ENCODE results near the gene HOGA1. TPM values are rescaled to one million over a fixed set of nuclear protein-coding genes. Genes with fewer than 3 reads are reported as not detected.
"Not testable (repeated sequence)": the region's sequence is repeated elsewhere in the genome, so short reads cannot be mapped to it uniquely, and the experiment has no call there.

The HOGA1 gene
- total RNA-seq, 8 experiments from 2014 or later, result 0.27 to 11.5 (median 1.7) TPM

GRCh38 chr10:97611473-97611872 lies 27.3 kb downstream of the HOGA1 start:
- Histone ChIP-seq H3K27ac (no peak overlapping the region), H3K4me3 (no peak overlapping the region), H3K4me1 (replicated peaks in 1 of 2) (no peaks in the 10 kb centered on the region)
- in situ Hi-C loops (cut with MboI; ENCODE audit: low pct_unique_long_range_greater_than_20kb in 2 of 9, low sequenced_read_pairs in 9 of 9, unreplicated experiment in 9 of 9), result no loop called here
- WGBS, 10 experiments, result 80 to 100% (median 90%) methylated on average over 1 to 10 of the region's 12 CpGs; no CpG with 5 or more reads in 6 of the 10 experiments
- ATAC-seq (replicated peaks in 6 of 8), result no peak

GRCh38 chr10:97612386-97612785 lies 28.2 kb downstream of the HOGA1 start:
- no peak overlapping the region for H3K27ac ChIP-seq
- H3K4me1 ChIP-seq (replicated peaks in 1 of 2), result no peaks in the 10 kb centered on the region
- ATAC-seq (replicated peaks in 6 of 8), result peak in 6 of 8 experiments; percentile 40 to 100 (median 90)
- no peak overlapping the region for H3K4me3 ChIP-seq
- in situ Hi-C loops (cut with MboI; ENCODE audit: low pct_unique_long_range_greater_than_20kb in 2 of 9, low sequenced_read_pairs in 9 of 9, unreplicated experiment in 9 of 9), result no loop called here
- WGBS, 10 experiments, result 0 to 63% (median 23%) methylated on average over 1 to 2 of the region's 2 CpGs; no CpG with 5 or more reads in 4 of the 10 experiments

- no peak overlapping the region for H3K4me3 ChIP-seq
- H3K4me1 ChIP-seq (replicated peaks in 1 of 2), result no peaks in the 10 kb centered on the region
- H3K27ac ChIP-seq, result no peak overlapping the region
- no peak for ATAC-seq (replicated peaks in 6 of 8)
- WGBS, 10 experiments, result 90 to 100% (median 100%) methylated on average over 1 to 3 of the region's 4 CpGs; no CpG with 5 or more reads in 3 of the 10 experiments
- in situ Hi-C loops (cut with MboI; ENCODE audit: low pct_unique_long_range_greater_than_20kb in 2 of 9, low sequenced_read_pairs in 9 of 9, unreplicated experiment in 9 of 9), result no loop called here
These were observed 34.1 kb downstream of the HOGA1 start for GRCh38 chr10:97618285-97618684.

GRCh38 chr10:97618733-97619132 lies 34.5 kb downstream of the HOGA1 start:
- H3K4me3 ChIP-seq, result no peak overlapping the region
- H3K27ac ChIP-seq, result no peak overlapping the region
- H3K4me1 ChIP-seq (replicated peaks in 1 of 2), result no peaks in the 10 kb centered on the region
- 0 to 100% (median 100%) methylated on average over 1 to 3 of the region's 4 CpGs; no CpG with 5 or more reads in 5 of the 10 experiments for WGBS, 10 experiments
- in situ Hi-C loops (cut with MboI; ENCODE audit: low pct_unique_long_range_greater_than_20kb in 2 of 9, low sequenced_read_pairs in 9 of 9, unreplicated experiment in 9 of 9), result no loop called here
- no peak for ATAC-seq (replicated peaks in 6 of 8)

- in situ Hi-C loops (cut with MboI; ENCODE audit: low pct_unique_long_range_greater_than_20kb in 2 of 9, low sequenced_read_pairs in 9 of 9, unreplicated experiment in 9 of 9), result no loop called here
- 67 to 100% (median 89%) methylated on average over 1 of the region's 1 CpG; no CpG with 5 or more reads in 7 of the 10 experiments for WGBS, 10 experiments
- no peak for ATAC-seq (replicated peaks in 6 of 8)
- H3K4me1 ChIP-seq (replicated peaks in 1 of 2), result no peaks in the 10 kb centered on the region
- no peak overlapping the region for H3K27ac ChIP-seq
- no peak overlapping the region for H3K4me3 ChIP-seq
These were observed 39.1 kb downstream of the HOGA1 start for GRCh38 chr10:97623277-97623676.

- Histone ChIP-seq H3K4me1 (replicated peaks in 1 of 2) (peaks cover 0 to 4% of the 10 kb centered on the region in 2 donors), H3K27ac (no peak overlapping the region), H3K4me3 (no peak overlapping the region)
- no peak for ATAC-seq (replicated peaks in 6 of 8)
- in situ Hi-C loops (cut with MboI; ENCODE audit: low pct_unique_long_range_greater_than_20kb in 2 of 9, low sequenced_read_pairs in 9 of 9, unreplicated experiment in 9 of 9), result no loop called here
- 67 to 100% (median 95%) methylated on average over 1 to 4 of the region's 4 CpGs; no CpG with 5 or more reads in 3 of the 10 experiments for WGBS, 10 experiments
These were observed 43.5 kb downstream of the HOGA1 start for GRCh38 chr10:97627731-97628130.

GRCh38 chr10:97628228-97628627 lies 44.0 kb downstream of the HOGA1 start:
- WGBS, 10 experiments, result 75 to 100% (median 92%) methylated on average over 1 to 3 of the region's 3 CpGs
- Histone ChIP-seq H3K27ac (no peak overlapping the region), H3K4me3 (no peak overlapping the region), H3K4me1 (replicated peaks in 1 of 2) (peaks cover 0 to 4% of the 10 kb centered on the region in 2 donors)
- in situ Hi-C loops (cut with MboI; ENCODE audit: low pct_unique_long_range_greater_than_20kb in 2 of 9, low sequenced_read_pairs in 9 of 9, unreplicated experiment in 9 of 9), result no loop called here
- ATAC-seq (replicated peaks in 6 of 8), result no peak

- in situ Hi-C loops (cut with MboI; ENCODE audit: low pct_unique_long_range_greater_than_20kb in 2 of 9, low sequenced_read_pairs in 9 of 9, unreplicated experiment in 9 of 9), result no loop called here
- ATAC-seq (replicated peaks in 6 of 8), result no peak
- Histone ChIP-seq H3K4me3 (no peak overlapping the region), H3K4me1 (replicated peaks in 1 of 2) (peaks cover 6 to 7% of the 10 kb centered on the region in 2 donors), H3K27ac (no peak overlapping the region)
- 83 to 100% (median 100%) methylated on average over 1 to 4 of the region's 5 CpGs; no CpG with 5 or more reads in 2 of the 10 experiments for WGBS, 10 experiments
These were observed 45.1 kb downstream of the HOGA1 start for GRCh38 chr10:97629289-97629688.

GRCh38 chr10:97631098-97631497 lies 46.9 kb downstream of the HOGA1 start:
- Histone ChIP-seq H3K4me1 (replicated peaks in 1 of 2) (peaks cover 6 to 7% of the 10 kb centered on the region in 2 donors), H3K4me3 (no peak overlapping the region), H3K27ac (no peak overlapping the region)
- no peak for ATAC-seq (replicated peaks in 6 of 8)
- in situ Hi-C loops (cut with MboI; ENCODE audit: low pct_unique_long_range_greater_than_20kb in 2 of 9, low sequenced_read_pairs in 9 of 9, unreplicated experiment in 9 of 9), result no loop called here

GRCh38 chr10:97632949-97633884 lies 49.0 kb downstream of the HOGA1 start, which contains the start of gene MORN4:
Gene MORN4 (minus strand): TSS chr10:97633500. CDS start chr10:97619653, 13,847 bp downstream.
- Histone ChIP-seq H3K27ac (peak within 1 kb of the TSS; percentile 82 to 92), H3K4me3 (peak within 1 kb of the TSS; percentile 53 to 85 (median 76)), H3K4me1 (replicated peaks in 1 of 2) (peaks cover 6 to 7% of the 10 kb centered on the region in 2 donors)
- in situ Hi-C loops (cut with MboI; ENCODE audit: low pct_unique_long_range_greater_than_20kb in 2 of 9, low sequenced_read_pairs in 9 of 9, unreplicated experiment in 9 of 9), result no loop called here
- WGBS, 10 experiments, result 0 to 60% (median 2%) methylated on average over 1 to 29 of the region's 62 CpGs; no CpG with 5 or more reads in 3 of the 10 experiments
- ATAC-seq (replicated peaks in 6 of 8), result peak; percentile 97 to 99 (median 98)

GRCh38 chr10:97633921-97634320 lies 49.7 kb downstream of the HOGA1 start:
- WGBS, 10 experiments, result 81 to 100% (median 92%) methylated on average over 2 to 7 of the region's 8 CpGs; no CpG with 5 or more reads in 6 of the 10 experiments
- in situ Hi-C loops (cut with MboI; ENCODE audit: low pct_unique_long_range_greater_than_20kb in 2 of 9, low sequenced_read_pairs in 9 of 9, unreplicated experiment in 9 of 9), result no loop called here

GRCh38 chr10:97635577-97635976 lies 51.4 kb downstream of the HOGA1 start:
- ATAC-seq (replicated peaks in 6 of 8), result no peak
- in situ Hi-C loops (cut with MboI; ENCODE audit: low pct_unique_long_range_greater_than_20kb in 2 of 9, low sequenced_read_pairs in 9 of 9, unreplicated experiment in 9 of 9), result no loop called here
- Histone ChIP-seq H3K4me1 (replicated peaks in 1 of 2) (peaks cover 6 to 7% of the 10 kb centered on the region in 2 donors), H3K27ac (no peak overlapping the region), H3K4me3 (no peak overlapping the region)
- 43 to 100% (median 83%) methylated on average over 1 of the region's 1 CpG; no CpG with 5 or more reads in 5 of the 10 experiments for WGBS, 10 experiments

More at GRCh38 chr10:97633921-97634320, 49.7 kb downstream of the HOGA1 start:
- ATAC-seq (replicated peaks in 6 of 8), result peak in 5 of 8 experiments; percentile 1 to 28 (median 1)
- Histone ChIP-seq H3K27ac (peak overlapping the region; percentile 82 to 92), H3K4me1 (replicated peaks in 1 of 2) (peaks cover 6 to 7% of the 10 kb centered on the region in 2 donors), H3K4me3 (peak overlapping the region in 4 of 5 donors; percentile 53 to 85 (median 76))

- H3K4me3 ChIP-seq; H3K27ac ChIP-seq; ATAC-seq (replicated peaks in 6 of 8); in situ Hi-C loops (cut with MboI; ENCODE audit: low pct_unique_long_range_greater_than_20kb in 2 of 9, low sequenced_read_pairs in 9 of 9, unreplicated experiment in 9 of 9); H3K4me1 ChIP-seq (replicated peaks in 1 of 2): not testable (repeated sequence)
- WGBS, 10 experiments, result 67 to 100% (median 91%) methylated on average over 1 to 3 of the region's 3 CpGs
These were observed 54.9 kb downstream of the HOGA1 start for GRCh38 chr10:97639090-97639489.
